T-helper 2 cell (primary cell): ENCODE data around the gene TBCD.

Experiments used
- DNase-seq, 5 experiments: peaks; one replicate each; pipeline versions ENCODE4 v3.0.0 to v3.0.0-alpha.2; 2012 to 2022

TBCD gene

DNA sequence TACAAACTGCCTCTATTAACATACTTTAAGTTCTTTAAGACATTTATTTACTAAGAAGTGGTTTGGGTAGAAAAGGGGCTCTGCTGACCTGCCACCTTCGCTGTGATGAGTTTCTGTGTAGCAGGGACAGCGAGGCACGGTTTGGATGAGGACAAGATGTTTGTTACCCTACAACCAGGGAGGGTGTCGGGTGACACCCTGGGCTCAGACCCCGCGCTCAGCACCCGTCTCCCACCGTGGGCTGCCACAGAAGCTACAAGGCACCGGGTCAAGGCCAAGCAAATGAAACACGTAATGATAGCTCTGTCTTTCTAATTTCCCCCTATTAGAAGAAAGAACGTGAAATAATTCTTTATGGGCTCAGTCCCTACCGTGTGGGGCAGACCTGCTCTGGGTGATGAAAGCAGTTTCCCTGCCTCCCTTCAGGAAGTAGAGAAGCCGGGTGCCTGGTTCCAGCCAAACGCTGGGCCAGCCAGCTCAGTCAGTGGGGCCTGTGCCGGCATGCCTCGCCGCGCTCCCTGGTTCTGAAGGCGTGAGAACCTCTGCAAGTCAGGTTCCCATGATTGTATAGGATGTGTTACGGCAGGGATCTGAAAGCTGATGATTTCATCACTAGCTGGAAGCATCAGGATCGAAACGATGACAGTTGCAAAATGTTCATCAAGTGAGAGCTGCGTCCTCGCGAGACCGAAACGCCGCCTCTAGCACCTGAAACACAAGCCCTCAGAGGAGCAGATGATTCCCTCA is 84.1 kb downstream of the TBCD start:
- no peak for DNase-seq

DNA sequence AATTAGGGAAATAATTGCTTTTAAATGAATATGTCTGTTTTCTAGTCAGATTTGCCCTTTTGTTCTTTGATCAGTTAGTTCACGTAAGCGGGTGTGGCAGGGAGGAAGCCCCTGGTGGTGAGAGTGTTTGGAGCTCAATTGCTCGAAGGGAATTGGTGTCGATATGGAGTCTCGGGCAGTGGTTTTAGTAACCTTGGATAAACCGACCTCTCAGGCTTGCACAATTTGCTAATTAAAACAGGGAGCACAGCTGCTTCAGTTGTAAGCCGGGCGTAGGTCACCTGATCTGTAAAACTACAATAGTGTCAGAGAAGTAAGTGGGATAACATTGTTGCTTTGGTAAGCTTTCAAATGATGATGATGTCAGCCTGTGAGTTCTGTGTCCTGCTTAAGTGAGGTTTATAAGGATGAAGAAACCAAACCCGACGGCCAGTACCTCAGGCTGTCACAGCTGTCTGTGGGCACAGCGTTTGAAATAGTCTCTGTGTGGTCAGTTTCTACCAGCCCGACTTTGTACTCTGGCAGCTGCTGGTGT is 85.0 kb downstream of the TBCD start:
- DNase-seq, result no peak

DNA sequence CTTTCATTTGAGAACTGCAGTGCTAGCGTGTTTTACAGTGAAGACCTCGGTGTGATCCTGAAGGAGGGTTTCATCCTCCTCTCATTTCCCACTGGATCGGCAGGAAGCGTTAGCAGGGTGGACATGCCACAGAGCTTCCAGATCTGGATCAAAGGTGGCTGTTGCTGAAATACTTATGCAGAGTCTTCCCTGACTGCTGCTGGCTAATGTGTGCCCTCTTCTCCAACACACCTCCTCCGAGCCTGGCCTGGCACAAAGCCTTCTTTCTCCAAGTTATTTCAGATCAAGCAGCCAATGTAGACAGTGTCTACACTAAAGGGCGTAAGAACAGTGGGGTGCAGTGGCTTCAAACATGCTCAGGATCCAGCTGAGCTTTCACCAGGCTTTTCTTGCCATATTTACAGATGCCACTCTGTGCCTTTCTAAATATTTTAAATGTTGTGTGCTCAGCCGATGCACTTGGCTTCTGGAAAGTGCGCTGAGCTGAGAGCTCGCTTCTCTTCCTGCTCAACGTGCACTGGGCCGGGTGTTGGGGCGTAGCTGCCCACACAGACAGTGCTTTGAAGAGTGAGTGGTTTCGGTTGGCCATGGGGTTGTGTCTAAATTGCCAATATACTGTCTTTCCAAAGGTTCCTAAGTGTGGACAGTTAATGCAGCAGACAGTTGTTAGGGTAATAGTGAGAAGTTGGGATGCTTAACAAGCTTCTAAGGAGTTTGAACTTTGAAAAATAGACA is 85.9 kb downstream of the TBCD start:
- DNase-seq, result no peak

DNA sequence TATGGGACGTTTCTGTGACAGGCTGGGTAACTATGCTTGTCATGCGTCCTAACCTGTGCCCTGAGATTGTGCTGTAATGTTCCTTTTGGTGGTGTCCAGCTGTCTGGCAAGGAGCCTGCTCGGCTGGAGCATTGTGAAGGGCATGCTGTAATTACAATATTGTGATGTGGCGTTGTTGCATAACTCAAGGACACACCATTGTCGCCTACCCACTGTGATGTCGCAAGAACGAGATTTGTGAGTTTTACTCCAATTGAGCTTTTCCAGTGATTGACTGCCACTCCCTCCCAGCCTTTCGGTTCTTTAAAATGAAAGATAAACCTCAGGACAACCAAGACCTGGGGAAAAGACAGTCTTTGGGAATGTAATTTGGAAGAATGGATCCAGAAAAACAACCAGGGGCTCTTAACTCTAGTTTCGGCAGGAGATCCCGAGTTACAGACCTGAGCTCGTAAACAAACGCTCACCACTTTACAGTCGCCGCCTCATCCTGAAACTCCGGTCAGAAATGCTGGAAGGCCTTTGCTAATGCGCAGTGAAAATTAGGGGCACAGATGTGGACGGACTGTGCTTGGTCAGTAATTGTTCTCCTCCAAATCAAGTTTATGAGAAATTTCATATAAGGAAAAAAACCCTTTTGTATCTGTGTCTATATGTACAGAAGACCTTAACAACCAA is 86.7 kb downstream of the TBCD start:
- DNase-seq, result no peak

DNA sequence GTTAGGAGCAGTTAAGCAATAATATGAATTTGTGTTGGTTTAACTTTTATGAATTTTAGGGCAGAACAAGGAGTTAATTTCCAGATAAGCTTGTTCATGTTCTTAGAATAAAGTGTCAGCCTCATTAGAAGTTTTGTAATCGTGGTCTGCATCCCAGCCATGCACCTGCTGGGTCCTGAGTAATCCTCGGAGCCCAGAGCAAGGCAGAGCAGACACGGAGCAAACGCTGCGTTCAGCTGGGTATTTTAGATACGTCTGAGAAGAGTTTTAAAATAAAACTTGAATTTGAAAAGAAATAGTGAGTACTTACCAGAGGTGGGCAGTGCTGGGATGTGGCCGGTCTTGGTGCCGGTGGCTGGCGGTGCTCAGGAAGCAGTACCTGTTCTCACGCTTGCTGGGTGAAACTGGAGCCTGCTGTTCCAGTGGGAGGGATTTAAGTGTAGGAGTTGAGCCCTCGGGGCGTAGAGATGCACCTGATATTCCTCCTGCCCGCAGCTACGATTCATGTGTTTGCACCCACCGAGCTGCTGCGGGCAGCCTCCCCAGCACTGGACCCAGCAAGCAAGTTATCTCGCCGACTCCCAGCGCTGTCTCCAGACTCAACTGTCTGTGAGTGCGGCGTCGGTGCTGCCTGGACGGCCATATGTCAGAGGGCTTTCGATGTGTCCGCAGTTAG is 87.9 kb downstream of the TBCD start, which contains the start of gene ZNF750:
TSS of gene ZNF750 (minus strand) at position 406 of the 676 bp plus-strand sequence. CDS start 7,568 bp downstream, outside the sequence.
- no peak for DNase-seq

DNA sequence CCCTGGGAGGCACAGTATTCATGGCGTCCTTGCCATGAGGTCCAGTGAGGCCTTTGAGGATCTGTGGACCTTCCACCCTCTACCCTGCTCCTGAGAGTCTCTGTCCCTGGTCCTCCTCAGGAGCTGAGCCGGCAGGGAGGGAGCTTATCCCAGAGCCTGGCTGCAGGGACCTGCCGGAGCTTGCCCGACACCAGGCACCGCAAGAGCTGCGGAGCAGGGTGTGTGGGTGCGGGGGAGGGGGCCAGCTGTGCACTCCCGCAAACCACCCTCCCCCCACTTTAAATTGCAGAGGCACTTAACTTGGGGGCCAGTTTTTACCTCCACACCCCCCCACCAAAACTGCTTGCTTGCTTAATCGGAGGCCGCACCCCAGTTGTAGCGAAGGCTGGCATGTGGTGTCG is 88.6 kb downstream of the TBCD start:
- DNase-seq, result no peak

DNA sequence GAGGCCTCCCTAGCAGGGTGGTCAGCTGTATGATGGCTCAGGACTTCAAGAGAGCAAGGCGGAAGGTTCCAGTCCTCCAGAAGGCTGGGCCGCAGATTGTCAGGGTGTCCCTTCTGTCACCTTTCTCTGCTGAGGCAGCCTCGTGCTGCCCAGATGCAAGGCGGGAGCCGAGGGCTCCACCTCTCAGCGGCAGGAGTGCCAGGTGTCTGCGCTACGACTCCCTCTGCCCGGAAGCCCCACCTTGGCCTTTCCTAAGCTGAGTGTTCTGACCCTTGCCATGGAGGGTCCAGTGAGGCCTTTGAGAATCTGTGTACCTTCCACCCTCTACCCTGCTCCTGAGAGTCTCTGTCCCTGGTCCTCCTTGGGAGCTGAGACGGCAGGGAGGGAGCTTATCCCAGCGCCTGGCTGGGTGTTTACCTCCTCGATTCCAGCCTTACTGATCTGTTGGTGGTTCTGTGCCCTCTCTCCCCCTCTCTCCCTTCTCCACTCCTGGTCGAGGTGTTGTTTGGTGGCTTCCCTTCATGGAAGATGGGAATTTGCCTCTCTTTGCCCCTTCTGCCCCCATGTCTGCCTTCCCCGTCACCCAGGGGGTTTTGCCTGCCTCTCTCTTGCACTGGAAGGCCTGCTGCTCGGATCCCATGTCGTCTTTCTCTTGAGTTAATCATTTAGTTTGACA is 90.2 kb downstream of the TBCD start:
- no peak for DNase-seq

DNA sequence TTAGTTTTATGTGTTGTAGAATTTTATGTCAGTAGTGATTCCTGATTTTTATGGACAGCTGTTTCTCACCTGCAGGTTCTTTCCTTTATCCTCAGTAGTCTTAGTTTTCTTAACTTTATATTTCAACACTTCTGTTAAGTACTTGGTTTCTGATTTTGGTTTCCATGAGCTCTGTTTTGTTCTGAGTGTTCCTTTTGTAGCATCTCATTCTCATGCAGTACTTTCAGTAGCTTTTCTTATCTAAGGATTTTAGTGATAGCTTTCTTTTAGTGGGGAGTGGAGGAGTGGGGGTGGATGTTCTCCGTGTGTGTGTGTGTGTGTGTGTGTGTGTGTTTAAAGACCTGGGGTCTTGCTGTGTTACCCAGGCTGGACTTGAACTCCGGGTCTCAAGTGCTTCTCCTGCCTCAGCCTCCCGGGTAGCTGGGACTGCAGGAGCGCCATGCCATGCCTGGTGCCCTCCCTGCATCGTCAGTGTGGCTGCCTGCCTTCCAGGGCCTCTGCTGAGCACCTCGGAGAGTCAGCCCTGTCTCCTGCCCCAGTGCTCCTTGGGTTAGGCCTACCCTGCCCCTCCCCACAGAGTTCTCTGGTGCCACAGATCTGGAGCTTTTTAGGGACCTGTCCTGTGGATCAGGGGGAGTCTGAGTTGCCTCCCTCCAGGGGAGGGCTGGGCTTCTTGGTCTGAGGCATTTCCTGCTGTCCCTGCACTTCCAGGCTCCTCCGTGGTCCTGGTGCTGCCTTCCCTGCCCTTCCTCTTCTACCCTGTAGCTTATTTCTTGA is 92.2 kb downstream of the TBCD start:
- peak in 1 of 5 experiments; percentile 32 for DNase-seq

DNA sequence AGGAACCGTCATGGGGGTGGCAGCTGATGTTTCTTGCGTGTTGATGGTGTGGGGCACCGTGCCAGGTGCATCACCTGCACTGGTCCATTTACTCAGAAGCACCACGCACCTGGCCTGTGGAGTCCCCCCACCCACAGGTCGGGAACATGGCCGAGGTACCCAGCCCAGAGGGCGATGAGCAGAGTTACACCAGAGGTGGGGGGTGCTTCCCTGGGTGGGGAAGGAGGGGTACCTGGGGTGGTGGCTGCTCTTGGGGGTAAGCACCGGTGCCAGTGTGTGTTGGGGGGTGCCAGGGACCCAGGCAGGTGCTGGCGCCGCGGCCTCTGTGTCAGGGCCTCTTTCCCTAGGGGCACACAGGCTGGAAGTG is 92.9 kb downstream of the TBCD start:
- DNase-seq, result no peak

DNA sequence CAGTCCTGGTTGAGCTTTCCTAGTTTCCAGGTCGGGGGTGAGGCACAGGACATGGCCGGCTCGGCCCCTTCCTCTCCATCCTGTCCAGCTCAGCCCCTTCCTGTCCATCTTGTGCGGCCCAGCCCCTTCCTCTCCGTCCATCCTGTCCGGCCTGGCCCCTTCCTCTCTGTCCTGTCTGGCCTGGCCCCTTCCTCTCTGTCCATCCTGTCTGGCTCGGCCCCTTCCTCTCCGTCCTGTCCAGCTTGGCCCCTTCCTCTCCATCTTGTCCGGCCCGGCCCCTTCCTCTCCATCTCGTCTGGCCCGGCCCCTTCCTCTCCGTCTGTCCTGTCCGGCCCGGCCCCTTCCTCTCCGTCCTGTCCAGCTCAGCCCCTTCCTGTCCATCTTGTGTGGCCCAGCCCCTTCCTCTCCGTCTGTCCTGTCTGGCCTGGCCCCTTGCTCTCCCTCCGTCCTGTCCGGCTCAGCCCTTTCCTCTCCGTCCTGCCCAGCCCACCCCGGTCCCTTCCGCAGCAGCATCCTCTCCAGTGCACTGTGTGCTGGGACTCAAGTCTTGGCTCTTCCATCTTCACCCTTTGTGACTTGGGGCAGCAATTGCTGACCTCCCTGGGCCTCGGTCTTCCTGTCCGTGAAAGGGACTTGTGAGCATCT is 93.4 kb downstream of the TBCD start:
- DNase-seq, result no peak

DNA sequence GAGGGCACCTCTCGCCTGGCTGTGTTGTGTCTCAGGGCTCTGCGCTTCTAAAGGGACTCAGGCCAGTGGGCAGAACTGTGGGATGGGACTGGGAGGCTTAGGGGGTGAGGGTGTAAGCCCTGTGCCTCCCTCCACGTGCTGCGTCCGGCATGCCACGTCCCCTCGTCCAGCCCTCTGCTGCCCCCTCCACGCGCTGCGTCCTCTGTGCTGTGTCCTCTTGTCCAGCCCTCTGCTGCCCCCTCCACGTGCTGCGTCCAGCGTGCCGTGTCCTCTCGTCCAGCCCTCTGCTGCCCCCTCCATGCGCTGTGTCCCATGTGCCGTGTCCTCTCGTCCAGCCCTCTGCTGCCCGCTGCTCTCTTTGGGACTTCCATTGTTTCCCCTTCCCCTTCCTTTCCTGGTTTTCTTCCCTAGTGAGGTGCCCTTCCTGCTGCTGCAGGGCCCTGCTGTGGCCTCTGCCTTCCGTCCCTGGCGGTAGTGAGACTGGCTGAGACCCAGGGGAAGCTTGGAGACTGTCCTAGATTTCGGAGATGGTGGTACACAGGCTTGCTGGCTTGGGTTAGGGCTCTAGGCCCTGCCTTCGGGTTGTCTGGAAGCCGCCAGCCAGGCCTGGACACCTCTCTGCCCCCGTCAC is 94.3 kb downstream of the TBCD start:
- no peak for DNase-seq

DNA sequence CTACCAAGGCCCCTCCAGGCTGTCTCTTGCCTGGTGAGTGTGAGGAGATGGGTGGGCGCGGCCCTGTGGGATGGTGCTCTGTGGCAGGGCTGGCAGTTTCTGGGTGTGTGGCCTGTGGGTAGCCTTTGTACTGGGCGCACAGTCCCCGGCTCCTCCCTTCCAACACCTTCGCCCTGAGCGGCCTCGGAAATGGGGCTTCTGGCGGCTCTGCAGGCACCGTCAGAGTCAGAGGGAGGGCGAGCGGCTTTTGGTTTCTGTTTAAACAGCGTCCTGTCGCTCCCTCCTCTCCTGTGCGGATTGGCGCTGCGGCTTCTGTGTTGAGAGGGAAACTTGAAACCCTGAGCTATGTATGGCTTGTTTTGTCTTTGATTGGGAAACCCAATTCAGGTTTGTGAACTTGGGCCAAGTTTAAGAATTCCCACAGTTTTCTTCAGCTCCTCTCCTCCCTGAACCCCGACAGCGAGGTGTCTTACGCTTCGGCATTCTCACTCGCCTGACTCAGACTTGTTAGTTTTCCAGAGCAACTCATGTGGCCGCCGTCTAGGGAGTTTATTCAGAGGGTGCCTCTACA is 96.2 kb downstream of the TBCD start:
- peak in 2 of 5 experiments; percentile 66 to 71 for DNase-seq

DNA sequence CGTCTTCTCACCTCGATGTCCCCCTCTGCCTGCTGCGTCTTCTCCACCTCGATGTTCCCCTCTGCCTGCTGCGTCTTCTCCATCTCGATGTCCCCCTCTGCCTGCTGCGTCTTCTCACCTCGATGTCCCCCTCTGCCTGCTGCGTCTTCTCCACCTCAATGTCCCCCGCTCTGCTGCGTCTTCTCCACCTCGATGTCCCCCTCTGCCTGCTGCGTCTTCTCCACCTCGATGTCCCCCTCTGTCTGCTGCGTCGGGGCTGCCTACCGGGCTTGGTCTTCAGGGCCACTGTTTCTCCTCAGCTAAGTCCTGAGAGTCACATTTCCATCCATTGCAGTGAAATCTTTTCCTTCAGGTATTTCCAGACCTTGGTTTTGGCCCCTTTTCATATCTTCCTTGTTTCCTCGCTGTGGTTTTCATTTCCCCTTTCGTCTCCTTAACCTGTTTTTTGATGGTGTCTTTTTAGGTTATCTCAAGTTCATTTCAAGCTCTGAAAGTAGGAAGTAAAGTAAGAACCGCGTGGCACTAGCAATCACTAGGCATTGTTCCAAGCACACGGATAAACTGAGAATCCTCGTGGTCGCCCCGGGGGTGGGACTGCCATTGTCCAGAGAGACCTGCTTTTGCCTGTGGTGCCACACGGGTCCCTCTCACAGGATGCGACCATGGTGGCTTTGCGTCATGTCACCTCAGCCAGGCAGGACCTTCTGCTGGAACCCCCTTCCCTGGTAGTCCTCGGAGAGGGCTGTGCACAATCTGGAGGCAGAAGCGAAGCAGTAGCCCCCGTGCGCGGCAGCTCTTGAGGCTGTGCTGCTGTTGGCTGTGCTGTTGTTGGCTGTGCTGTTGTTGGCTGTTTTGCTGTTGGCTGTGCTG is 97.4 kb downstream of the TBCD start:
- no peak for DNase-seq

DNA sequence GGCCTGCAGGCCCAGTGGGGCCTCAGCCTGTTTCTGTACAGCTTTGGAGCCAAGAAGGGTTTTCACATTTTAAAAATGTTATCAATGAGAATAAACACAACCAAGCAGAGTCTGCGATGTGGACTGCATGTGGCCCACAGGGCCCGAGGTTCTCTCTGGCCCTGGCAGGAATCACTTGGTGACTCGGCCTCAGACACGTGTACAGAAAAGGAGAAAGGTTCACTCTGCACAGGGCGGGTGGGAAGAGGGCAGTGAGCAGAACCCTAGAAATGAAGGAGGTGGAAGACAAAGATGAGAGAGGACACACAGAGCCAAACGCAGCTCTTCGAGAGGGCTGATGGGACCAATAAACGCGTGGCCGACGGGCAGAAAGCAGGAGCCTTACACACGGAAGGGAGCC is 99.5 kb downstream of the TBCD start:
- DNase-seq, result no peak

DNA sequence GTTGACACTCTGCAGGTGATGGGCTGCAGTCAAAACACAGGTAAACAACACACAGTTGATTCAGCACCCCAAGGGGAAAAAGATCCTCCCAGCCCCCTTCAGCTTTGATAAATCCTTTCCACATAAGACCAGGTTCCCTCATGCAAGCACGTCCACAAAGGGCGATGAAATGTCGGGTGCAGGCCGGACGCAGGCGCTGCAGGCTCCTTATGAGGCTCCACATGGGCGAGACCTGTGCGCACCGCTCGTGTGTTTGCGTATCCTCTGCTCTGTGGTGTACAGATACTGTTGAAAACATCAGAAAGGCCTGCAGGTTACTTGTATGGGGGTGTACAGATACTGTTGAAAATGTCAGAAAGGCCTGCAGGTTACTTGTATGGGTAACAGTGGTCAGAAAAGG is 102.4 kb downstream of the TBCD start:
- DNase-seq, result no peak

DNA sequence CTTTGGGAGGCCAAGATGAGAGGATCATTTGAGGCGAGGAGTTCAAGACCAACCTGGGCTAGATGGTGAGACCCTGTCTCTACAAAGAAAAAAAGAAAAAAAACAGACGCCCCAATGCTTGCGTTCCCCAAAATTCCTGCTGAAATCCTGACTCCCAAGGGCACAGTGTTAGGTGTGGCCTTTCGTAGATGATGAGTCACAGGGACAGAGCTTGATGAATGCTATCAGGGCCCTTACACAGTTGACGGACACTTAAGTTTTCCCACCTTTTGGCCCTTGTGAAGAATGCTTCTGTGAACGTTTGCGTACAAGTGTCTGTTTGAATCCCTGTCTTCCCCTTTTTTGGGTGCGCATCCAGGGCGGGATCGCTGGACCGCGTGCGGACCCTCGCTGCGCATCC is 104.5 kb downstream of the TBCD start:
- DNase-seq, result no peak

DNA sequence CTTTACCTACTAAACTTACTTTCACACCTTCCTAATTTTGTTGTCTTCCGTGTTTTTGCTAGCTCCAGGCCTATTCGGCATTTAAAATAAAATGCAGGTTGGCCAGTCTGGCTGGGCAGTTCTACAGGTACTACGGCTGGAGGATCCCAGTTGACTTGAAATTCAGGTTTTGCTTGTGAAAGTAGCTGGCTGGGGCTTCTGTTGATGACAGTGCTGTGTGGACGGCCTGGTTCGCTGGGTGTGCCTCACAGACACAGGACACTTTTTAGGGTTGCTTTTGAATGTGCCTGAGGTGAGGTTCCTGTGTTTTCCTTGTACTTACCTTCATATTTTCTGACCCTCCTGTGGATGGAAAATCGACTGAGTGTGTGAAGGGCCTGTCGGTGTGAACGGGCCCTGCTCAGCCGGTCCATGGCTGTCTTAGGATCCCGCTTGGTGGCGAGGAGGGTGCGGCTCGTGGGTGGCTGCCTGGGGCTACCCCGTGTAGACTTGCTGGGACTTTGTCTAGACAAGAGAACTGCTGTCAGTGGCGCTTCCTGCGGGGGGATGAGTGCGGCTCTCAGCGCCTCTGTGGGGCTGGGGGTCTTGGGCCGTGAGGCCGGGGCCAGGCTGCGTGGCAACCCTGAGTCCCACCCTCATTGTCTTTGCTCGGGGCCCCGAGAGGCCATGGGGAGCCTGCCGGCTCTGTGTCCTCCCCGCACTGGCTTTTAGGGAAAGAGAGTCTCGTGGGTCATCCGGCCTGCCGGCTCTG is 106.7 kb downstream of the TBCD start:
- DNase-seq, result peak in 1 of 5 experiments; percentile 62
